Activated CD8-positive, alpha-beta T cell treated with anti-CD3 and anti-CD28 coated beads for 36 hours (primary cell): ENCODE results near the gene PLCH1. TPM values are rescaled to one million over a fixed set of nuclear protein-coding genes. Genes with fewer than 3 reads are reported as not detected.

Experiments used
- ATAC-seq: fragments of 200-7000 bp; cut with Tn5 transposase; one replicate; pipeline ENCODE4 v1.10.0; 2021; ENCODE audit warnings: mild to moderate bottlenecking, moderate library complexity
- CTCF ChIA-PET: fragments of 350-600 bp; sonication (Branson Sonifier 250); formaldehyde crosslinking; loops from one replicate; lab custom pipeline; 2021; ENCODE audit warnings: antibody characterized with exemption; lab: Charles Lee
- POLR2A ChIA-PET: fragments of 350-600 bp; sonication (Branson Sonifier 250); formaldehyde crosslinking; loops from one replicate; lab custom pipeline; 2021; ENCODE audit warnings: antibody characterized with exemption; lab: Charles Lee
- DNase-seq: peaks from one replicate; pipeline ENCODE4 v3.0.0-alpha.2; 2020
- H3K27ac Mint-ChIP-seq: one replicate; pipeline ENCODE4 v1.8.0; 2021; ENCODE audit warnings: mild to moderate bottlenecking, mixed read lengths
- H3K27me3 Mint-ChIP-seq: one replicate; pipeline ENCODE4 v1.8.0; 2021; ENCODE audit warnings: mixed read lengths
- H3K36me3 Mint-ChIP-seq: one replicate; pipeline ENCODE4 v1.8.0; 2021; ENCODE audit warnings: low read depth, mixed read lengths
- H3K4me1 Mint-ChIP-seq: one replicate; pipeline ENCODE4 v1.8.0; 2021; ENCODE audit warnings: low read depth, mixed read lengths
- H3K4me3 Mint-ChIP-seq: one replicate; pipeline ENCODE4 v1.8.0; 2021; ENCODE audit warnings: mild to moderate bottlenecking, moderate library complexity, mixed read lengths
- H3K9me3 Mint-ChIP-seq: one replicate; pipeline ENCODE4 v1.8.0; 2021; ENCODE audit warnings: mixed read lengths
- intact Hi-C: fragments of 100-400 bp; cut with micrococcal nuclease; formaldehyde crosslinking; loops from one replicate; pipeline ENCODE4 v1.10.0; 2022
- total RNA-seq, 2 experiments: library from RNA; stranded (reverse); gene quantifications; one replicate each; pipeline ENCODE4 v1.2.3, GENCODE V29; 2021
- TF ChIP-seq, protein P1 (sequence below): fragments of 200-600 bp; IDR thresholded peaks from one replicate; pipeline ENCODE4 v1.8.0; 2022; ENCODE audit warnings: antibody characterized with exemption, mild to moderate bottlenecking

The PLCH1 gene
- total RNA-seq, 2 experiments from 2014 or later: 0.20 to 0.32 TPM

DNA sequence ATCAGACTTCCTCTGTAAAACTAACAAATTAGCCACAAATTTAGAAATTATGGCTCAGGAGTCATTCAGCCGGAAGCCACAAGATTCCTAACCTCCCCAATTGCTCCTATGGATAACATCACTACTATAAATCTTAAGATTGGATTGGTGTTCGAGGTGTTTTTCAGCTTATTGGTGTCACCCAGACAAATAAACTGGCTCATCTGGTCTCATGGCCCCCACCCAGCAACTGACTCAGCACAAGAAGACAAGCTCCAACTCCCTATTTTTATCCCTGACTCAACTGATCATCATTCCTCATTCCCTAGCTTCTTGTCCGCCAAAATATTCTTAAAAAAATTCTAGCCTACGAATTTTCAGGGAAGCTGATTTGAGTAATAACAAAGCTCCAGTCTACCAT is 316.3 kb downstream of the PLCH1 start:
- TF ChIP-seq, protein P1, sequence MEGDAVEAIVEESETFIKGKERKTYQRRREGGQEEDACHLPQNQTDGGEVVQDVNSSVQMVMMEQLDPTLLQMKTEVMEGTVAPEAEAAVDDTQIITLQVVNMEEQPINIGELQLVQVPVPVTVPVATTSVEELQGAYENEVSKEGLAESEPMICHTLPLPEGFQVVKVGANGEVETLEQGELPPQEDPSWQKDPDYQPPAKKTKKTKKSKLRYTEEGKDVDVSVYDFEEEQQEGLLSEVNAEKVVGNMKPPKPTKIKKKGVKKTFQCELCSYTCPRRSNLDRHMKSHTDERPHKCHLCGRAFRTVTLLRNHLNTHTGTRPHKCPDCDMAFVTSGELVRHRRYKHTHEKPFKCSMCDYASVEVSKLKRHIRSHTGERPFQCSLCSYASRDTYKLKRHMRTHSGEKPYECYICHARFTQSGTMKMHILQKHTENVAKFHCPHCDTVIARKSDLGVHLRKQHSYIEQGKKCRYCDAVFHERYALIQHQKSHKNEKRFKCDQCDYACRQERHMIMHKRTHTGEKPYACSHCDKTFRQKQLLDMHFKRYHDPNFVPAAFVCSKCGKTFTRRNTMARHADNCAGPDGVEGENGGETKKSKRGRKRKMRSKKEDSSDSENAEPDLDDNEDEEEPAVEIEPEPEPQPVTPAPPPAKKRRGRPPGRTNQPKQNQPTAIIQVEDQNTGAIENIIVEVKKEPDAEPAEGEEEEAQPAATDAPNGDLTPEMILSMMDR: no peak
- DNase-seq: no peak
- POLR2A ChIA-PET: no interaction called here
- no peaks in the 10 kb centered on the region for H3K9me3 Mint-ChIP-seq
- CTCF ChIA-PET: no interaction called here
- H3K27ac Mint-ChIP-seq: no peak overlapping the region
- H3K4me3 Mint-ChIP-seq: no peak overlapping the region
- H3K36me3 Mint-ChIP-seq: no peaks in the 10 kb centered on the region
- no peak for ATAC-seq
- no peaks in the 10 kb centered on the region for H3K27me3 Mint-ChIP-seq
- H3K4me1 Mint-ChIP-seq: no peaks in the 10 kb centered on the region
- intact Hi-C loops: no loop called here

GRCh38 chr3:155426524-155427230 is 318.2 kb downstream of the PLCH1 start:
- H3K9me3 Mint-ChIP-seq: no peaks in the 10 kb centered on the region
- no peaks in the 10 kb centered on the region for H3K36me3 Mint-ChIP-seq
- no peak overlapping the region for H3K27ac Mint-ChIP-seq
- ATAC-seq: no peak
- H3K4me1 Mint-ChIP-seq: peaks cover 3% of the 10 kb centered on the region
- TF ChIP-seq, protein P1: no peak
- no peak for DNase-seq
- H3K27me3 Mint-ChIP-seq: no peaks in the 10 kb centered on the region
- H3K4me3 Mint-ChIP-seq: no peak overlapping the region
- intact Hi-C loops: no loop called here
- CTCF ChIA-PET: no interaction called here
- POLR2A ChIA-PET: no interaction called here

DNA sequence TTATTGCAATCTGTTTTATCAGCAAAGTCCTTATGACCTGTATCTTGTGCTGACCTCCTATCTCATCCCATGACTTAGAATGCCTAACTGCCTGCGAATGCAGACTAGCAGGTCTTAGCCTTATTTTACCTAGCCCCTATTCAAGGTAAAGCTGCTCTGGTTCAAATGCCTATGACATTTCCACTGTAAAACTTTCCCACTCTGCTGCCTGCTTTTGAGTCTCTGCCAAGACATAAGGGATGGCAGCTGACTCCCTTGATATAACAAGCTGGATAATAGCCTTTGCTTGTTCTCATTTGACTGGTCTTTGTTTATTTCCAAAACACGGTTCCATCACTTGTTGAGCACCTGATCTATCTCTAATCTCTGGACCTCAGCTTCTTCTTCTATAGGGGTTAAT is 319.5 kb downstream of the PLCH1 start:
- TF ChIP-seq, protein P1: no peak
- ATAC-seq: no peak
- Mint-ChIP-seq H3K4me1 (peaks cover 3% of the 10 kb centered on the region), H3K4me3 (no peak overlapping the region), H3K9me3 (no peaks in the 10 kb centered on the region), H3K36me3 (no peaks in the 10 kb centered on the region), H3K27me3 (no peaks in the 10 kb centered on the region), H3K27ac (no peak overlapping the region)
- intact Hi-C loops: no loop called here
- no peak for DNase-seq
- ChIA-PET POLR2A (no interaction called here), CTCF (no interaction called here)

GRCh38 chr3:155424323-155424710 is 320.6 kb downstream of the PLCH1 start:
- TF ChIP-seq, protein P1: no peak
- Mint-ChIP-seq H3K27me3 (no peaks in the 10 kb centered on the region), H3K4me1 (peaks cover 3% of the 10 kb centered on the region), H3K4me3 (no peak overlapping the region), H3K27ac (no peak overlapping the region), H3K36me3 (no peaks in the 10 kb centered on the region), H3K9me3 (no peaks in the 10 kb centered on the region)
- ChIA-PET POLR2A (interaction anchor here (0.6 kb wide), 1 partner anchor 137 kb away, joined by 3 read pairs; no protein-coding TSS in a partner anchor), CTCF (no interaction called here)
- ATAC-seq (no peak), DNase-seq (no peak)
- intact Hi-C loops: no loop called here

DNA sequence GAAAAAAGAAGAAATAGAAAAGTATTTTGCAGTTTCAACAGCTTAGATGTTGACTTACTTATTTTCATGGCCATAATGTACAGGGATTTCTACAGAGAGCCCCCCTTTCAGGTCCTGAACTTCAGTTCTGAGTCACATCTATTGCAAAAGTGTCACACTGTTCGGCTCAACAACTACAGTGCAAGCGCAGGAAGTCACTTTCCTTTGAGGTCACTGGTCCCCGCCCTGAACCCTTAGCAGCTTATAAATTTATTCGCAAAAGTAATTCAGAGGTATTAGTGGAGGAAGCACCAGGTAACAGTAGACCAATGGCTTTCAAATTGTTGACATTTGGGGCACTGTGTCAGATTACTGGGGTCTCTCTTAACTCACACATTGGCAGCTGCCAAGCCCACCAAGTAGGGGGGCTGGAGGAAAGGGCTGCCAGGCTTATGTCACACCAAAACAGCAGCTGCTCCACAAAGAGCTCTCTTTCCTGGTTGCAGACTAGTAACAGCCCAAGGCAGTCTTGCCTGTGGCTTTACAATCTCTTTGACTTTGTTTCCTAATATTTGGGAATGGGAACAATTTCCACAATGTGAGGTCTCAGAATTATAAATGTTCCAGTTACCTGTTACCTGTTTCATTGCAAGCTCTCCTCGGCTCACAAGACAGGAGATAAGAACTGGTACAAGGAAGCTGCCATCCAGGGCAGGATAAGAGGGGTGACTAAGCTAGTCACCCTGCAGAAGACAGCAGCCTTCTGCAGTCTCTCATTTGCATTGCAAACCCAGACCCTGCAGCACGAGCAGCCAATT is 321.1 kb downstream of the PLCH1 start:
- Mint-ChIP-seq H3K9me3 (no peaks in the 10 kb centered on the region), H3K27ac (no peak overlapping the region), H3K4me3 (no peak overlapping the region), H3K27me3 (no peaks in the 10 kb centered on the region), H3K36me3 (no peaks in the 10 kb centered on the region), H3K4me1 (peaks cover 3% of the 10 kb centered on the region)
- intact Hi-C loops: no loop called here
- TF ChIP-seq, protein P1: no peak
- ChIA-PET CTCF (no interaction called here), POLR2A (interaction anchor here (0.6 kb wide), 1 partner anchor 20 kb away, joined by 3 read pairs; no protein-coding TSS in a partner anchor)
- ATAC-seq: peak; percentile 51
- DNase-seq: peak; percentile 5
